GM23338 (cell line): ENCODE results near the gene DDX54. TPM values are rescaled to one million over a fixed set of nuclear protein-coding genes. Genes with fewer than 3 reads are reported as not detected.

Experiments
- ATAC-seq: fragments of 200-7000 bp; cut with Tn5 transposase; 3 replicates; pipeline ENCODE4 v1.9.1; 2020
- DNase-seq: peaks from one replicate; pipeline ENCODE4 v3.0.0-alpha.2; 2015; ENCODE audit warnings: low spot score
- H2AFZ ChIP-seq: fragments of 200-600 bp; sonication (generic); 2 replicates; pipeline ENCODE4 v1.8.0; 2016; ENCODE audit warnings: antibody characterized with exemption, mild to moderate bottlenecking, moderate library complexity
- H3F3A ChIP-seq: fragments of 200-600 bp; sonication (generic); replicated peaks from 2 replicates; pipeline ENCODE4 v1.8.0; 2017; ENCODE audit warnings: antibody characterized with exemption, mixed run types, low read depth
- H3K27ac ChIP-seq: fragments of 200-600 bp; sonication (generic); 2 replicates; pipeline ENCODE4 v1.6.1; 2016; ENCODE audit warnings: low read depth
- H3K27me3 ChIP-seq: fragments of 200-600 bp; sonication (generic); 2 replicates; pipeline ENCODE4 v1.8.0; 2016; ENCODE audit warnings: mild to moderate bottlenecking, mixed run types, moderate library complexity; ENCODE audit not compliant: insufficient read depth
- H3K36me3 ChIP-seq: fragments of 200-600 bp; sonication (generic); 2 replicates; pipeline ENCODE4 v1.8.0; 2016; ENCODE audit warnings: mild to moderate bottlenecking; ENCODE audit not compliant: insufficient read depth
- H3K4me1 ChIP-seq: fragments of 200-600 bp; sonication (generic); 2 replicates; pipeline ENCODE4 v1.8.0; 2016; ENCODE audit warnings: mild to moderate bottlenecking, moderate library complexity; ENCODE audit not compliant: insufficient read depth
- H3K4me2 ChIP-seq: fragments of 200-600 bp; sonication (generic); 2 replicates; pipeline ENCODE4 v1.7.1; 2017; ENCODE audit warnings: mixed run types
- H3K4me3 ChIP-seq: fragments of 200-600 bp; sonication (generic); 2 replicates; pipeline ENCODE4 v1.6.1; 2016; ENCODE audit warnings: mixed run types
- H3K79me2 ChIP-seq: fragments of 200-600 bp; sonication (generic); replicated peaks from 2 replicates; pipeline ENCODE4 v1.8.0; 2017; ENCODE audit warnings: mild to moderate bottlenecking; ENCODE audit not compliant: insufficient read depth
- H3K9me2 ChIP-seq: fragments of 200-600 bp; sonication (generic); 2 replicates; pipeline ENCODE4 v1.8.0; 2017; ENCODE audit not compliant: insufficient read depth
- H4K20me1 ChIP-seq: fragments of 200-600 bp; sonication (generic); replicated peaks from 2 replicates; pipeline ENCODE4 v1.8.0; 2017; ENCODE audit warnings: mild to moderate bottlenecking; ENCODE audit not compliant: insufficient read depth
- H3K27ac Mint-ChIP-seq: 2 replicates; pipeline ENCODE4 v1.8.0; 2020; ENCODE audit warnings: inconsistent platforms, mild to moderate bottlenecking, moderate library complexity, mixed read lengths
- H3K27me3 Mint-ChIP-seq: 3 replicates; pipeline ENCODE4 v1.8.0; 2022; ENCODE audit warnings: low read depth, mild to moderate bottlenecking, moderate library complexity, mixed read lengths, inconsistent platforms; ENCODE audit not compliant: insufficient read depth, poor library complexity
- H3K36me3 Mint-ChIP-seq: 3 replicates; pipeline ENCODE4 v1.8.0; 2021; ENCODE audit warnings: low read depth, mild to moderate bottlenecking, inconsistent platforms, moderate library complexity, mixed read lengths
- H3K4me1 Mint-ChIP-seq: 3 replicates; pipeline ENCODE4 v1.8.0; 2020; ENCODE audit warnings: mild to moderate bottlenecking, inconsistent platforms, mixed read lengths
- H3K4me3 Mint-ChIP-seq: 3 replicates; pipeline ENCODE4 v1.8.0; 2021; ENCODE audit warnings: moderate library complexity, mild to moderate bottlenecking, inconsistent platforms, mixed read lengths
- H3K9me3 Mint-ChIP-seq: 3 replicates; pipeline ENCODE4 v1.8.0; 2020; ENCODE audit warnings: moderate library complexity, mild to moderate bottlenecking, inconsistent platforms, mixed read lengths
- CREB1 ChIP-seq: fragments of 250-450 bp; sonication (Bioruptor Pico); IDR thresholded peaks from 2 replicates; pipeline ENCODE4 v1.5.0; 2020; ENCODE audit warnings: low read depth, mild to moderate bottlenecking, moderate library complexity
- EZH2 ChIP-seq: fragments of 200-600 bp; sonication (generic); IDR thresholded peaks from one replicate; pipeline ENCODE4 v1.8.0; 2017; ENCODE audit warnings: antibody characterized with exemption, mild to moderate bottlenecking, low read depth; ENCODE audit not compliant: unreplicated experiment
- EZH2phosphoT487 ChIP-seq: fragments of 200-600 bp; sonication (generic); IDR thresholded peaks from one replicate; pipeline ENCODE4 v1.8.1; 2018; ENCODE audit warnings: antibody characterized with exemption; ENCODE audit not compliant: unreplicated experiment
- JUNB ChIP-seq: IDR thresholded peaks from one replicate; pipeline ENCODE4 v1.6.1; 2016; ENCODE audit warnings: antibody characterized with exemption; ENCODE audit not compliant: unreplicated experiment
- NANOG ChIP-seq: IDR thresholded peaks from 2 replicates; pipeline ENCODE4 v1.6.1; 2016; ENCODE audit warnings: antibody characterized with exemption, borderline replicate concordance
- POLR2AphosphoS5 ChIP-seq: IDR thresholded peaks from 2 replicates; pipeline ENCODE4 v1.6.1; 2016; ENCODE audit warnings: antibody characterized with exemption, low read depth
- REST ChIP-seq: IDR thresholded peaks from one replicate; pipeline ENCODE4 v1.6.1; 2018; ENCODE audit warnings: antibody characterized with exemption; ENCODE audit not compliant: unreplicated experiment
- STAT1 ChIP-seq: IDR thresholded peaks from one replicate; pipeline ENCODE4 v1.6.1; 2016; ENCODE audit warnings: antibody characterized with exemption; ENCODE audit not compliant: unreplicated experiment
- ZNF114 ChIP-seq: fragments of 250-450 bp; sonication (Bioruptor Pico); IDR thresholded peaks from 2 replicates; pipeline ENCODE4 v1.5.0; 2020; ENCODE audit warnings: mild to moderate bottlenecking, moderate library complexity
- ZNF331 ChIP-seq: fragments of 250-450 bp; sonication (Bioruptor Pico); IDR thresholded peaks from 2 replicates; pipeline ENCODE4 v1.5.0; 2020; ENCODE audit warnings: low read depth, mild to moderate bottlenecking, moderate library complexity
- polyA plus RNA-seq: library from polyadenylated mRNA; unstranded; fragments of >200 nt; fragmentation: Nextera tagmentation; extraction: Ambion mirVana; gene quantifications from 2 replicates; pipeline ENCODE4 v1.2.1, GENCODE V29; 2016
- total RNA-seq: library from RNA; depleted of rRNA; stranded (reverse); fragments of >200 nt; shearing (Covaris generic); gene quantifications from 2 replicates; pipeline ENCODE4 v1.2.3, GENCODE V29; 2014
- TF ChIP-seq, protein P1 (sequence below), 2 experiments: fragments of 200-600 bp in 1 of 2; sonication (generic) in 1 of 2; conservative IDR thresholded peaks; 2 replicates each; pipeline versions ENCODE4 v1.5.1 to v1.6.1; 2016 to 2017; ENCODE audit warnings: antibody characterized with exemption in 2 of 2, low read depth in 2 of 2, mild to moderate bottlenecking in 2 of 2, moderate library complexity in 1 of 2
- TF ChIP-seq, protein P2 (sequence below): IDR thresholded peaks from 2 replicates; pipeline ENCODE4 v1.6.1; 2016; ENCODE audit warnings: antibody characterized with exemption
- TF ChIP-seq, protein P3 (sequence below): fragments of 250-450 bp; sonication (Bioruptor Pico); IDR thresholded peaks from 2 replicates; pipeline ENCODE4 v1.5.0; 2020; ENCODE audit warnings: mild to moderate bottlenecking, moderate library complexity

The DDX54 gene
- total and polyA plus RNA-seq, 2 experiments from 2014 or later: 84.1 to 89.4 TPM

DNA sequence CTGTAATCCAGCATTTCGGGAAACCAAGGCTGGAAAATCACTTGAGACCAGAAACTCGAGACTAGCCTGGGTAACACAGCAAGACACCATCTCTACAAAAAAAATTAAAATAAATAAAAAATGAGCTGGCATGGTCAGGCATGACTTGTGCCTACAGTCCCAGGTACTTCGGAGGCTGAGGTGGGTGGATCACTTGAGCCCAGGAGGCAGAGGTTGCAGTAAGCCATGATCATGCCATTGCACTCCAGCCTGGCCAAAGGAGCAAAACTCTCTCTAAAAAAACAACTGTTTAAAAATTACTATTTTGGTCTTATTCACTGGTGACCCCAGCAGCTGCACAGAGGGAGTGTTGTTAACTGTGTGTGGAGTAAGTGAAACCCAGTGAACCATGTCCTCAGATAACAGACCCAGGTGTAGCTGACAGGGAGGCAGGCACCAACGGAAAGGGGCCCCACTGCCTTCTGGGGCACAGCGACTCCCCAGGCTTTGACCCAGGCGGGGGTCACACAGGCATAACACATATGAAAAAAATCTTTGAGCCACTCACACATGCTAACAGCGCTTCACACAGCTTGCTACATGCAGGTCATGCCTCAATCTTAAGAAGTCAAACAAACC is 12.1 kb downstream of the DDX54 start:
- Mint-ChIP-seq H3K4me3 (no peak overlapping the region), H3K4me1 (no peaks in the 10 kb centered on the region), H3K36me3 (peaks cover 88% of the 10 kb centered on the region), H3K27me3 (peaks cover 16% of the 10 kb centered on the region), H3K27ac (no peak overlapping the region), H3K9me3 (no peaks in the 10 kb centered on the region)
- H3K4me3 ChIP-seq: no peak overlapping the region
- H2AFZ ChIP-seq: no peak overlapping the region
- H3K79me2 ChIP-seq: no peaks in the 10 kb centered on the region; the same call in 1 of the 2 replicates
- peaks cover 3% of the 10 kb centered on the region; the same call in 1 of the 2 replicates for H3F3A ChIP-seq
- H3K27me3 ChIP-seq: no peaks in the 10 kb centered on the region
- peaks cover 62% of the 10 kb centered on the region for H3K36me3 ChIP-seq
- ATAC-seq (no peak), DNase-seq (no peak)
- H3K9me2 ChIP-seq: no peaks in the 10 kb centered on the region
- no peak overlapping the region for H3K4me2 ChIP-seq
- no peaks in the 10 kb centered on the region for H3K4me1 ChIP-seq
- TF ChIP-seq EZH2phosphoT487 (no peak), JUNB (no peak), NANOG (no peak), STAT1 (no peak), CREB1 (no peak), EZH2 (no peak), ZNF331 (CRISPR knock-in tag) (no peak), POLR2AphosphoS5 (no peak), ZNF114 (CRISPR knock-in tag) (no peak), REST (no peak)
- TF ChIP-seq, protein P1, sequence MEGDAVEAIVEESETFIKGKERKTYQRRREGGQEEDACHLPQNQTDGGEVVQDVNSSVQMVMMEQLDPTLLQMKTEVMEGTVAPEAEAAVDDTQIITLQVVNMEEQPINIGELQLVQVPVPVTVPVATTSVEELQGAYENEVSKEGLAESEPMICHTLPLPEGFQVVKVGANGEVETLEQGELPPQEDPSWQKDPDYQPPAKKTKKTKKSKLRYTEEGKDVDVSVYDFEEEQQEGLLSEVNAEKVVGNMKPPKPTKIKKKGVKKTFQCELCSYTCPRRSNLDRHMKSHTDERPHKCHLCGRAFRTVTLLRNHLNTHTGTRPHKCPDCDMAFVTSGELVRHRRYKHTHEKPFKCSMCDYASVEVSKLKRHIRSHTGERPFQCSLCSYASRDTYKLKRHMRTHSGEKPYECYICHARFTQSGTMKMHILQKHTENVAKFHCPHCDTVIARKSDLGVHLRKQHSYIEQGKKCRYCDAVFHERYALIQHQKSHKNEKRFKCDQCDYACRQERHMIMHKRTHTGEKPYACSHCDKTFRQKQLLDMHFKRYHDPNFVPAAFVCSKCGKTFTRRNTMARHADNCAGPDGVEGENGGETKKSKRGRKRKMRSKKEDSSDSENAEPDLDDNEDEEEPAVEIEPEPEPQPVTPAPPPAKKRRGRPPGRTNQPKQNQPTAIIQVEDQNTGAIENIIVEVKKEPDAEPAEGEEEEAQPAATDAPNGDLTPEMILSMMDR (conservative IDR thresholded peaks at IDR 0.05; ENCODE audit: low read depth in 2 of 2): no peak
- TF ChIP-seq, protein P2, sequence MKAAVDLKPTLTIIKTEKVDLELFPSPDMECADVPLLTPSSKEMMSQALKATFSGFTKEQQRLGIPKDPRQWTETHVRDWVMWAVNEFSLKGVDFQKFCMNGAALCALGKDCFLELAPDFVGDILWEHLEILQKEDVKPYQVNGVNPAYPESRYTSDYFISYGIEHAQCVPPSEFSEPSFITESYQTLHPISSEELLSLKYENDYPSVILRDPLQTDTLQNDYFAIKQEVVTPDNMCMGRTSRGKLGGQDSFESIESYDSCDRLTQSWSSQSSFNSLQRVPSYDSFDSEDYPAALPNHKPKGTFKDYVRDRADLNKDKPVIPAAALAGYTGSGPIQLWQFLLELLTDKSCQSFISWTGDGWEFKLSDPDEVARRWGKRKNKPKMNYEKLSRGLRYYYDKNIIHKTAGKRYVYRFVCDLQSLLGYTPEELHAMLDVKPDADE: no peak
- TF ChIP-seq, protein P3, sequence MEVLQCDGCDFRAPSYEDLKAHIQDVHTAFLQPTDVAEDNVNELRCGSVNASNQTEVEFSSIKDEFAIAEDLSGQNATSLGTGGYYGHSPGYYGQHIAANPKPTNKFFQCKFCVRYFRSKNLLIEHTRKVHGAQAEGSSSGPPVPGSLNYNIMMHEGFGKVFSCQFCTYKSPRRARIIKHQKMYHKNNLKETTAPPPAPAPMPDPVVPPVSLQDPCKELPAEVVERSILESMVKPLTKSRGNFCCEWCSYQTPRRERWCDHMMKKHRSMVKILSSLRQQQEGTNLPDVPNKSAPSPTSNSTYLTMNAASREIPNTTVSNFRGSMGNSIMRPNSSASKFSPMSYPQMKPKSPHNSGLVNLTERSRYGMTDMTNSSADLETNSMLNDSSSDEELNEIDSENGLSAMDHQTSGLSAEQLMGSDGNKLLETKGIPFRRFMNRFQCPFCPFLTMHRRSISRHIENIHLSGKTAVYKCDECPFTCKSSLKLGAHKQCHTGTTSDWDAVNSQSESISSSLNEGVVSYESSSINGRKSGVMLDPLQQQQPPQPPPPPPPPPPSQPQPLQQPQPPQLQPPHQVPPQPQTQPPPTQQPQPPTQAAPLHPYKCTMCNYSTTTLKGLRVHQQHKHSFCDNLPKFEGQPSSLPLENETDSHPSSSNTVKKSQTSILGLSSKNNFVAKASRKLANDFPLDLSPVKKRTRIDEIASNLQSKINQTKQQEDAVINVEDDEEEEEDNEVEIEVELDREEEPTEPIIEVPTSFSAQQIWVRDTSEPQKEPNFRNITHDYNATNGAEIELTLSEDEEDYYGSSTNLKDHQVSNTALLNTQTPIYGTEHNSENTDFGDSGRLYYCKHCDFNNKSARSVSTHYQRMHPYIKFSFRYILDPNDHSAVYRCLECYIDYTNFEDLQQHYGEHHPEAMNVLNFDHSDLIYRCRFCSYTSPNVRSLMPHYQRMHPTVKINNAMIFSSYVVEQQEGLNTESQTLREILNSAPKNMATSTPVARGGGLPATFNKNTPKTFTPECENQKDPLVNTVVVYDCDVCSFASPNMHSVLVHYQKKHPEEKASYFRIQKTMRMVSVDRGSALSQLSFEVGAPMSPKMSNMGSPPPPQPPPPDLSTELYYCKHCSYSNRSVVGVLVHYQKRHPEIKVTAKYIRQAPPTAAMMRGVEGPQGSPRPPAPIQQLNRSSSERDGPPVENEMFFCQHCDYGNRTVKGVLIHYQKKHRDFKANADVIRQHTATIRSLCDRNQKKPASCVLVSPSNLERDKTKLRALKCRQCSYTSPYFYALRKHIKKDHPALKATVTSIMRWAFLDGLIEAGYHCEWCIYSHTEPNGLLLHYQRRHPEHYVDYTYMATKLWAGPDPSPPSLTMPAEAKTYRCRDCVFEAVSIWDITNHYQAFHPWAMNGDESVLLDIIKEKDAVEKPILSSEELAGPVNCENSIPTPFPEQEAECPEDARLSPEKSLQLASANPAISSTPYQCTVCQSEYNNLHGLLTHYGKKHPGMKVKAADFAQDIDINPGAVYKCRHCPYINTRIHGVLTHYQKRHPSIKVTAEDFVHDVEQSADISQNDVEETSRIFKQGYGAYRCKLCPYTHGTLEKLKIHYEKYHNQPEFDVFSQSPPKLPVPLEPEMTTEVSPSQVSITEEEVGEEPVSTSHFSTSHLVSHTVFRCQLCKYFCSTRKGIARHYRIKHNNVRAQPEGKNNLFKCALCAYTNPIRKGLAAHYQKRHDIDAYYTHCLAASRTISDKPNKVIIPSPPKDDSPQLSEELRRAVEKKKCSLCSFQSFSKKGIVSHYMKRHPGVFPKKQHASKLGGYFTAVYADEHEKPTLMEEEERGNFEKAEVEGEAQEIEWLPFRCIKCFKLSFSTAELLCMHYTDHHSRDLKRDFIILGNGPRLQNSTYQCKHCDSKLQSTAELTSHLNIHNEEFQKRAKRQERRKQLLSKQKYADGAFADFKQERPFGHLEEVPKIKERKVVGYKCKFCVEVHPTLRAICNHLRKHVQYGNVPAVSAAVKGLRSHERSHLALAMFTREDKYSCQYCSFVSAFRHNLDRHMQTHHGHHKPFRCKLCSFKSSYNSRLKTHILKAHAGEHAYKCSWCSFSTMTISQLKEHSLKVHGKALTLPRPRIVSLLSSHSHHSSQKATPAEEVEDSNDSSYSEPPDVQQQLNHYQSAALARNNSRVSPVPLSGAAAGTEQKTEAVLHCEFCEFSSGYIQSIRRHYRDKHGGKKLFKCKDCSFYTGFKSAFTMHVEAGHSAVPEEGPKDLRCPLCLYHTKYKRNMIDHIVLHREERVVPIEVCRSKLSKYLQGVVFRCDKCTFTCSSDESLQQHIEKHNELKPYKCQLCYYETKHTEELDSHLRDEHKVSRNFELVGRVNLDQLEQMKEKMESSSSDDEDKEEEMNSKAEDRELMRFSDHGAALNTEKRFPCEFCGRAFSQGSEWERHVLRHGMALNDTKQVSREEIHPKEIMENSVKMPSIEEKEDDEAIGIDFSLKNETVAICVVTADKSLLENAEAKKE (CRISPR knock-in tag): no peak
- no peak overlapping the region for H3K27ac ChIP-seq
- peaks cover 9% of the 10 kb centered on the region; the same call in 1 of the 2 replicates for H4K20me1 ChIP-seq
